Prostate gland (tissue), 2 donors: ENCODE results near the gene ATXN10. TPM values are rescaled to one million over a fixed set of nuclear protein-coding genes. Genes with fewer than 3 reads are reported as not detected.

Source experiments
- DNase-seq: peaks from one replicate; pipeline ENCODE4 v3.0.0-alpha.2; 2019; ENCODE audit warnings: low spot score
- H3K27ac ChIP-seq, 2 donors: fragments of 200-600 bp; sonication (generic); 2 replicates each; pipeline ENCODE4 v1.5.1; 2017 to 2019
- H3K27me3 ChIP-seq: fragments of 200-600 bp; sonication (generic); replicated peaks from 2 replicates; pipeline ENCODE4 v1.5.1; 2019; ENCODE audit not compliant: insufficient read depth
- H3K36me3 ChIP-seq, 2 donors: fragments of 200-600 bp; sonication (generic); 1 replicate in 1 of 2; 2 replicates in 1 of 2; pipeline versions ENCODE4 v1.5.1 to v1.8.1; 2017 to 2019
- H3K4me1 ChIP-seq: fragments of 200-600 bp; sonication (generic); replicated peaks from 2 replicates; pipeline ENCODE4 v1.5.1; 2019
- H3K4me3 ChIP-seq, 2 donors: fragments of 200-600 bp; sonication (generic); 2 replicates each; pipeline ENCODE4 v1.5.1; 2017 to 2019
- H3K9me3 ChIP-seq: fragments of 200-600 bp; sonication (generic); 2 replicates; pipeline ENCODE4 v1.5.1; 2017
- POLR2A ChIP-seq: fragments of 450-650 bp; IDR thresholded peaks from one replicate; pipeline ENCODE4 v1.6.1; 2016; ENCODE audit warnings: antibody characterized with exemption, mild to moderate bottlenecking
- POLR2AphosphoS5 ChIP-seq: sonication (generic); formaldehyde crosslinking; IDR thresholded peaks from one replicate; pipeline ENCODE4 v1.6.1; 2017; ENCODE audit warnings: antibody characterized with exemption
- WGBS: methylation state at CpG from one replicate; pipeline ENCODE4 v1.1.5; 2018; 5-methylcytosine and 5-hydroxymethylcytosine counted together
- intact Hi-C: fragments of 100-400 bp; cut with DNase I; formaldehyde crosslinking; loops from one replicate; pipeline ENCODE4 v1.14.2; 2022
- total RNA-seq, 2 donors: library from RNA; depleted of rRNA; stranded (reverse); fragments of >200 nt; gene quantifications; one replicate each; pipeline ENCODE4 v1.1.0, GENCODE V29; 2016
- TF ChIP-seq, protein P1 (sequence below), 4 experiments: fragments of 200-600 bp in 2 of 4; fragments of 450-650 bp in 2 of 4; sonication (generic) in 2 of 4; IDR thresholded peaks; 1 replicate in 3 of 4; 2 replicates in 1 of 4; pipeline ENCODE4 v1.5.1; 2016 to 2019; ENCODE audit warnings: antibody characterized with exemption in 4 of 4, mild to moderate bottlenecking in 2 of 4, moderate library complexity in 2 of 4

Gene ATXN10
- total RNA-seq, 2 donors from 2014 or later: 125 to 148 TPM

DNA sequence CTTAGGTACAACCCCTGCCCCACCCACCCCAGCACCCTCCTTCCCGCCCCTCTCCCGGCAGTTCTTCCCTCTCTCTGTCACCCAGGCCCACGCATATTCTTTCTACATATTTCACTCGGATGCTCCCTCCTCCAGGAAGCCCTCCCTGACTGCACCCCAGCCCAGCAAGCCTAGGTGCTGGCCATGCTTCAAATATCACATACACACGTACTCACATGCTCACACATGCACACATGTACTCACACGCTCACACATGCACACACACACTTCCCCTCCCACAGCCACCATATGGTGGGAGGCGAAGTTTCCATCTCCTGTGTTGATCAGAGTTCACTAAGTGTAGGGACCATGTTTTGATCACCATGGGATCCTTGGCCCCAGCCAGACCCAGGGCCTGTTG lies 214.9 kb downstream of the ATXN10 start:
- no peaks in the 10 kb centered on the region for H3K9me3 ChIP-seq
- no peaks in the 10 kb centered on the region for H3K27me3 ChIP-seq
- TF ChIP-seq POLR2AphosphoS5: no peak
- TF ChIP-seq, protein P1, sequence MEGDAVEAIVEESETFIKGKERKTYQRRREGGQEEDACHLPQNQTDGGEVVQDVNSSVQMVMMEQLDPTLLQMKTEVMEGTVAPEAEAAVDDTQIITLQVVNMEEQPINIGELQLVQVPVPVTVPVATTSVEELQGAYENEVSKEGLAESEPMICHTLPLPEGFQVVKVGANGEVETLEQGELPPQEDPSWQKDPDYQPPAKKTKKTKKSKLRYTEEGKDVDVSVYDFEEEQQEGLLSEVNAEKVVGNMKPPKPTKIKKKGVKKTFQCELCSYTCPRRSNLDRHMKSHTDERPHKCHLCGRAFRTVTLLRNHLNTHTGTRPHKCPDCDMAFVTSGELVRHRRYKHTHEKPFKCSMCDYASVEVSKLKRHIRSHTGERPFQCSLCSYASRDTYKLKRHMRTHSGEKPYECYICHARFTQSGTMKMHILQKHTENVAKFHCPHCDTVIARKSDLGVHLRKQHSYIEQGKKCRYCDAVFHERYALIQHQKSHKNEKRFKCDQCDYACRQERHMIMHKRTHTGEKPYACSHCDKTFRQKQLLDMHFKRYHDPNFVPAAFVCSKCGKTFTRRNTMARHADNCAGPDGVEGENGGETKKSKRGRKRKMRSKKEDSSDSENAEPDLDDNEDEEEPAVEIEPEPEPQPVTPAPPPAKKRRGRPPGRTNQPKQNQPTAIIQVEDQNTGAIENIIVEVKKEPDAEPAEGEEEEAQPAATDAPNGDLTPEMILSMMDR (IDR thresholded peaks at IDR 0.05): no peak
- TF ChIP-seq POLR2A: no peak
- no peaks in the 10 kb centered on the region for H3K36me3 ChIP-seq
- no peak overlapping the region for H3K4me3 ChIP-seq
- 88% methylated on average over 7 of the region's 7 CpGs for WGBS
- intact Hi-C loops: no loop called here
- peaks cover 4% of the 10 kb centered on the region for H3K4me1 ChIP-seq
- DNase-seq: no peak
- no peak overlapping the region for H3K27ac ChIP-seq

DNA sequence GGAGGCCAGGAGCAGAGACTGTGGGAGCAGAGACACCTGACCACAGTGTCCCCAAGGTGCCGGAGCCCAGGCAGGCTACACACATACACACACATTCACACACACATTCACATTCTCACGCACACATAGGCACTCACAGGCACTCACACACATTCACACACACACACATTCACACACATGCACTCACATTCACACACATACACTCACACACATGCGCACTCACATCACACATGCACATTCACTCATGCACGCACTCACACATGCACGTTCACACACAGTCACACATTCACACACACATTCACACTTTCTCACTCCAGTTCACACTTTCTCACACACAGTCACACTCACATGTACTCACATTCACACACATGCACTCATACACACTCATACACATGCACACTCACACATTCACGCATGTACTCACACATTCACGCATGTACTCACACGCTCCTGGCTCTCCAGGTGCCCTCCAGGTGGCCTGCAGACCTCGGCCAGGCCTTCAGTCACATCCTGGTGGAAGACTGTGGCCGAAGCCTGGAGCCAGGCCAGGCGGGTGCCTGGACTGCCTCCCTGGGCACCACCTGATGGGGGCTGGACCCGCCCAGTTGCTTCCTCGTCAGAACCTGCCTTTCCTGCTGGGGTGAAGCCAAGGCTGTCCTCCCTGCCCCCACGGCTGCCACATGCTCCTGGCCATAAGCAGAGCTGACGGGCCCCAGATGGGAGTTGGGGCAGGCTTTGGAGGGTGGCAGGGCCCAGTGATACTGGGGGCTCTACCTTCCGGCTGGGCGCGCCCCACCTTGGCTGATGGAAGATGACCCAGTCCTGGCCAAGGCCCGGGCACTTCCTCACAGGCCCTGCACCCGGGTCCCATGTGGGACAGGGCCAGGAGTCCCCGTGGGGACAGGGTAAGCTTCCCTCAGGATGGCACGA lies 215.8 kb downstream of the ATXN10 start:
- Histone ChIP-seq H3K4me1 (peaks cover 4% of the 10 kb centered on the region), H3K27me3 (no peaks in the 10 kb centered on the region), H3K27ac (no peak overlapping the region), H3K9me3 (no peaks in the 10 kb centered on the region), H3K36me3 (no peaks in the 10 kb centered on the region), H3K4me3 (no peak overlapping the region)
- intact Hi-C loops: no loop called here
- TF ChIP-seq POLR2AphosphoS5 (peak; percentile 81), POLR2A (no peak)
- TF ChIP-seq, protein P1 (IDR thresholded peaks at IDR 0.05): peak in 2 of 4 experiments; percentile 18 to 31
- 76% methylated on average over 19 of the region's 22 CpGs for WGBS
- peak; percentile 84 for DNase-seq

DNA sequence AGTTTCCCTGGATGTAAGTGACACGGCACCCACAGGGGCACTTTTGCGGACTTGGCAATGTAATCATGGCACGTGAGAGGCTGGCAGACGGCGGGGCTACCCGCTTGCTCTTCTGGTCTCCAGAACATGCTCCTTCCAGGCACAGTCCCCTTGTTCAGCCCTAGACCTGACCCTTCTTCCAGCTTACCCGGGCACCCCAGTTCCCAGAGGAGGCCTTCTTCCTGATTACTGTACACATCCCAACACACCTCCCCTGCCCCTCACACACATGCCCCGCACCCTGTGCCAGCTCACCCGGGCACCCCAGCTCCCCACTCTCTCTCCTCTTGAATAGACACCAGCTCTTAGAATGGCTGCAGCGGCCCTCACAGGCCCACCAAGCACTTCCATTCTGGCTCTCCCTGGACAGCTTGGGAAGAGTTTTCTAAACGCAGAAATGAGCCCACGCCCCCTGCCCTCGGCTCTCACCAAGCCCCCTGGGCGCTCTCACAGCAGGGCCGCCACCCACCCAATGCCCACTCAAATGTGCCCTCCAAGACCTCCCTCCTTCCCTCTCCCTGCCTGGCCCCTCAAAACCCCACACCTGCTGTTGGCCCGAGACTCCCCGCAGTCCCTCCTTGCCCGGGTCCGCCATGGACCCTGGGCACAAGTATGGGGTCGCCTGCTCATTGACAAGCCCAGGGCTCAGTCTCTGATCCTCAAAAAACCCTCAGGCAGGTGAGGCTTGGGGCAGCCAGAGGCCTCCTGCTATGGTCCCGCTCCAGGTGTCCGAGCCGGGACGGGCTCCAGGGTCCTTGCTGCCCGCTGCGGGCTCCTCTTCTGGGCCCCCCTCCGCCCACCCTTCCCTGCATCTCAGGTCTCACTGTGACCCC lies 216.8 kb downstream of the ATXN10 start:
- no peak overlapping the region for H3K27ac ChIP-seq
- H3K4me3 ChIP-seq: no peak overlapping the region
- intact Hi-C loops: no loop called here
- H3K4me1 ChIP-seq: peaks cover 4% of the 10 kb centered on the region
- 96% methylated on average over 27 of the region's 27 CpGs for WGBS
- no peaks in the 10 kb centered on the region for H3K9me3 ChIP-seq
- H3K36me3 ChIP-seq: no peaks in the 10 kb centered on the region
- H3K27me3 ChIP-seq: no peaks in the 10 kb centered on the region
- TF ChIP-seq POLR2AphosphoS5: no peak
- TF ChIP-seq, protein P1 (IDR thresholded peaks at IDR 0.05): no peak
- no peak for TF ChIP-seq POLR2A
- DNase-seq: no peak

DNA sequence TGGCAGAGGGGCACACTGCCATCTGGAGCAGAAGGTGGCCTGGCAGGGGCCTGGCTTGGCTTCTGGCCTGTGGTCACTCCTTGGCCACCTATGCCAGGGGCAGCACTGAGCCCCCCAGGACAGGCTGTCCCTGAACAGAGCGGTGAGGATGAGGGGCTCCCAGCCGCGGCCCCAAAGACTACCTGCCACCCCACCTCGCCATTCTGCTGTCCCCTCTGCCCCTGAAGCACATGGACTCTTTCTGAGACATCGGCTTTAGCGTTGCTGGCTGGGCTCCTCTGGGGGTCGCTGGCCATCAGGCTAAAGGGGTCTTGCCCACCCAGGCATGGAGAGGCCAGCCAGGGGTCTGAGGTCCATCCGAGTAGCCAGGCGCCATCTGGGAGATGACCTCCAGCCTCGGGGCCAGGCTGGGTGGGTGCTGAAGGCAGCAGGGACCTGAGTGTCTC lies 217.5 kb downstream of the ATXN10 start:
- peaks cover 4% of the 10 kb centered on the region for H3K4me1 ChIP-seq
- no peaks in the 10 kb centered on the region for H3K9me3 ChIP-seq
- no peak for TF ChIP-seq POLR2A
- TF ChIP-seq POLR2AphosphoS5: no peak
- no peaks in the 10 kb centered on the region for H3K36me3 ChIP-seq
- intact Hi-C loops: no loop called here
- 88% methylated on average over 10 of the region's 10 CpGs for WGBS
- H3K27me3 ChIP-seq: no peaks in the 10 kb centered on the region
- DNase-seq: no peak
- H3K27ac ChIP-seq: no peak overlapping the region
- H3K4me3 ChIP-seq: no peak overlapping the region

DNA sequence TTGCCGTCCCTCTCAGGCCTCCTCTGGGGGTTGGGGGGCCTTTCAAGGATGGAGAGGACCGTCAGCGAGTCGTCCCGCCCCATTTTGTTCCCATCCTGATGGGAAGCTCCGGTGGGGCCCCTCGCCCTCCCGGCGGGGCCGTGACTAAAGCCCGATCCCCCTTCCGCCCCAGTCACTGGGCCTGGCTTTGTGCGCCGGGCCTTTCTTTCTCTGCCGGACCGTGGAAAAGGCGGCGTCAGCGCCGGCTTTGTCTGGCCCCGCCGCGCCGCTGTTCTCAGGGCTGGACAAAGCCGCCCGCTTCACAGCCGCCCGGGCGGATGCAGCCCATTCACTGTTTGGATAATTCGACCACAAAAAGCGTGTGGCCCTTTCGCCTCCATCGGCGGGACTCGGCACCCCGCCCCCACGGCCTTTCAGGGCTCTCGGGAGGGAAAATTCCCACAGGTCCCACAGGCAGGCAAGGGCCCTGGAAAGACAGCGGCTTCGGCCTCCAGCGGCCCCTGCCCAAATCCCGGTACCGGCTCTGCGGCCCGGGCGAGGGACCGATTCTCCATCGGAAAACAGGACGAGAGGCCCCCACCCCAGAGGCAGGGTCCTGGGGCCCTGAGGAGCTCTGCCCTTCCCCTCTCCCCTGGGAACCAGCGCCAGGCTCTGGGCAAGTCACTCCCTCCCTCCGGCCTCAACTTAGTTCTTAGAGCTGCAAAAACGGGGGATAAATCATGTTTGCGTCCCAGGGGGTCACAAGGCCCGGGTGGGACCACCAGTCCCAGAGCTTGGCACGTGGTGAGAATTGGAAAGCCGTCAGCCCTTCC lies 218.1 kb downstream of the ATXN10 start:
- peaks cover 4% of the 10 kb centered on the region for H3K4me1 ChIP-seq
- H3K27me3 ChIP-seq: no peaks in the 10 kb centered on the region
- H3K4me3 ChIP-seq: no peak overlapping the region
- H3K36me3 ChIP-seq: no peaks in the 10 kb centered on the region
- intact Hi-C loops: no loop called here
- no peak for DNase-seq
- WGBS: 69% methylated on average over 55 of the region's 56 CpGs
- no peak for TF ChIP-seq POLR2AphosphoS5
- H3K27ac ChIP-seq: no peak overlapping the region
- H3K9me3 ChIP-seq: no peaks in the 10 kb centered on the region
